Measurements from ENCODE around the gene ZNF548.
A peak's percentile ranks its signal among the peaks of the same experiment; 100 is the strongest.

The ZNF548 gene

GRCh38 chr19:57421037-57421436 lies 31.4 kb downstream of the ZNF548 start:
- in situ Hi-C loops (cut with MboI; ENCODE audit: low sequenced_read_pairs, unreplicated experiment) = no loop called here
- no peak for DNase-seq (ENCODE audit: low spot score)
- no peak for TF ChIP-seq CTCF (IDR thresholded peaks at IDR 0.05; ENCODE audit: borderline replicate concordance, control extremely low read depth, extremely low read depth, insufficient read depth, missing control alignments)

- DNase-seq (ENCODE audit: low spot score) = no peak
- TF ChIP-seq CTCF (IDR thresholded peaks at IDR 0.05; ENCODE audit: borderline replicate concordance, control extremely low read depth, extremely low read depth, insufficient read depth, missing control alignments) = no peak
- in situ Hi-C loops (cut with MboI; ENCODE audit: low sequenced_read_pairs, unreplicated experiment) = no loop called here
Measured at GRCh38 chr19:57434386-57435061, 44.9 kb downstream of the ZNF548 start.

- TF ChIP-seq CTCF (IDR thresholded peaks at IDR 0.05; ENCODE audit: borderline replicate concordance, control extremely low read depth, extremely low read depth, insufficient read depth, missing control alignments) = no peak
- in situ Hi-C loops (cut with MboI; ENCODE audit: low sequenced_read_pairs, unreplicated experiment) = no loop called here
Measured at GRCh38 chr19:57435062-57435978, 45.7 kb downstream of the ZNF548 start, which contains the start of gene ZNF749. Gene ZNF749 (plus strand): TSS chr19:57435325. CDS start chr19:57435579, 254 bp downstream.

GRCh38 chr19:57436417-57436816 lies 46.8 kb downstream of the ZNF548 start:
- in situ Hi-C loops (cut with MboI; ENCODE audit: low sequenced_read_pairs, unreplicated experiment) = no loop called here
- TF ChIP-seq CTCF (IDR thresholded peaks at IDR 0.05; ENCODE audit: borderline replicate concordance, control extremely low read depth, extremely low read depth, insufficient read depth, missing control alignments) = no peak
- no peak for DNase-seq (ENCODE audit: low spot score)

More at GRCh38 chr19:57435062-57435978, 45.7 kb downstream of the ZNF548 start, which contains the start of gene ZNF749:
- peak; percentile 97 for DNase-seq (ENCODE audit: low spot score)

GRCh38 chr19:57437931-57438330 lies 48.3 kb downstream of the ZNF548 start:
- no peak for TF ChIP-seq CTCF (IDR thresholded peaks at IDR 0.05; ENCODE audit: borderline replicate concordance, control extremely low read depth, extremely low read depth, insufficient read depth, missing control alignments)
- DNase-seq (ENCODE audit: low spot score) = no peak
- in situ Hi-C loops (cut with MboI; ENCODE audit: low sequenced_read_pairs, unreplicated experiment) = no loop called here

- in situ Hi-C loops (cut with MboI; ENCODE audit: low sequenced_read_pairs, unreplicated experiment) = no loop called here
- no peak for DNase-seq (ENCODE audit: low spot score)
- TF ChIP-seq CTCF (IDR thresholded peaks at IDR 0.05; ENCODE audit: borderline replicate concordance, control extremely low read depth, extremely low read depth, insufficient read depth, missing control alignments) = no peak
Measured at GRCh38 chr19:57438925-57439324, 49.3 kb downstream of the ZNF548 start.

Data from GM13976 (cell line).